ENCODE data around the gene BMP7.

- TF ChIP-seq CTCF (IDR thresholded peaks at IDR 0.05) (no peak), POLR2A (IDR thresholded peaks at IDR 0.05) (no peak)
Observed at GRCh38 chr20:57231951-57232428, 34.5 kb downstream of the BMP7 start.
